ENCODE results near the gene NUMB. TPM values are rescaled to one million over a fixed set of nuclear protein-coding genes. Genes with fewer than 3 reads are reported as not detected.

NUMB gene
- total and polyA plus RNA-seq, 2 of the 13 experiments (the other 11 are each of a cell fraction or from before 2014, with no cell fraction given): 20.3 to 71.1 TPM

DNA sequence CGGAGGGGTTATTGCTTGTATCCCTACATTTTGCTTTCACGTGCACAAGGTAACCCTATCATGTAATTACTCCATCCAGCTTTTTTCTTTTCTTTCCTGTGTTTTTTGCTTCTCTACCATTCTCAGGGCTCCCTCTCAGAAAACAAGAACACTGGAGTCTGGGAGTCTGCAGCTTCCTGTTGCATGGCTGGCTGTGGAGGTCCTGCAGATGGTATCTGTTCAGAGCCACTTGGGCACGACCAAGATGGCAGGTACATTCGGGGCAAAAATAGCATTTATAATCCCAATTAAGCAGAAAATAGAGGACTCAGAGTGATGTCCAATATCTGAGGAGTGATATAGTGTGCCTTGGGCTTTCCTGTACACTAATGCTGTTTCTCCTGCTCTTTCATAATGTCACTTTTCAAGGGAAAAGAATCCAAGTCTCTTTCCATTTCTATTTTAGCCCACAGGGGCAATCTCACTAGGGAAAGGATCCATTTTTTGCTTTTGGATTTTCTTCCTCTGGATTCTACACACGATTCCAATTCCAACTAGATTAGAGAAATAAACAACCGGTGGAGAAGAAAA lies 3.2 kb upstream of the NUMB start:
- ATAC-seq: no peak
- H4K20me1 ChIP-seq (ENCODE audit: insufficient read depth, low read length): peaks cover 3% of the 10 kb centered on the region; the same call in 1 of the 2 replicates
- no peaks in the 10 kb centered on the region; a peak in 1 of 5 replicates for H3K27me3 ChIP-seq (ENCODE audit: control insufficient read depth in 1 of 2, insufficient read depth in 2 of 2, low read length in 2 of 2)
- DNase-seq (ENCODE audit: low spot score): no peak
- in situ Hi-C loops (cut with HindIII; ENCODE audit: extremely low pct_ligation_motif_present, low pct_unique_long_range_greater_than_20kb) (loop anchor here (10.0 to 25.0 kb wide), 2 partner anchors 297 to 424 kb away; partner anchors contain the start of gene ZFYVE1), intact Hi-C loops (cut with micrococcal nuclease; ENCODE audit: unreplicated experiment) (no loop called here)
- no peaks in the 10 kb centered on the region for H3K9me3 ChIP-seq (ENCODE audit: low read length)
- H2AFZ ChIP-seq (ENCODE audit: low read length): no peak overlapping the region
- POLR2A ChIA-PET: interaction anchor here (0.6 to 3.6 kb wide), 26 partner anchors 10 to 435 kb away, joined by 3 to 39 read pairs (median 5); partner anchors contain the start of genes ACOT1, ACOT2, PSEN1 and RBM25
- peaks cover 67% of the 10 kb centered on the region for H3K4me1 ChIP-seq (ENCODE audit: insufficient read depth, low read length)
- H3K4me3 ChIP-seq (replicated peaks in 1 of 3; ENCODE audit: insufficient read depth in 1 of 3, low read depth in 2 of 3, low read length in 3 of 3): peak overlapping the region; percentile 38 to 75 (median 54)
- CTCF ChIA-PET (ENCODE audit: low intra/inter-chr PET ratio, low total read pairs): no interaction called here
- H3K36me3 ChIP-seq (replicated peaks in 1 of 2; ENCODE audit: control insufficient read depth in 1 of 2, insufficient read depth in 2 of 2, low read length in 2 of 2): no peaks in the 10 kb centered on the region; a peak in 1 of 5 replicates
- peak overlapping the region; percentile 81 for H3K9ac ChIP-seq (ENCODE audit: insufficient read depth, low read depth, low read length)
- H3K4me2 ChIP-seq (ENCODE audit: low read depth, low read length): peak overlapping the region; percentile 87
- 25% methylated on average over 6 of the region's 6 CpGs for WGBS (ENCODE audit: low lambda C conversion rate)
- peaks cover 30% of the 10 kb centered on the region for H3K79me2 ChIP-seq (ENCODE audit: insufficient read depth, low read length)
- H3K27ac ChIP-seq (ENCODE audit: extremely low read length, insufficient read depth, low read length): peak overlapping the region; percentile 94
- FAIRE-seq: no peak
- BruUV-seq (replicated peaks): TSS peak; percentile 77
- TF ChIP-seq SOX6 (IDR thresholded peaks at IDR 0.05): no peak
- no peak for TF ChIP-seq SOX6 (CRISPR knock-in tag; IDR thresholded peaks at IDR 0.05)
- no peak for TF ChIP-seq FLYWCH1 (CRISPR knock-in tag; IDR thresholded peaks at IDR 0.05)
- TF ChIP-seq ZNF550 (CRISPR knock-in tag; IDR thresholded peaks at IDR 0.05; ENCODE audit: borderline replicate concordance): no peak
- TF ChIP-seq ARHGAP35 (CRISPR knock-in tag; IDR thresholded peaks at IDR 0.05; ENCODE audit: borderline replicate concordance): 0 out of 2 replicates have a peak, but pooled peaks have one; percentile 28
- TF ChIP-seq NR2F2 (IDR thresholded peaks at IDR 0.05; ENCODE audit: borderline replicate concordance, low read depth): 0 out of 2 replicates have a peak, but pooled peaks have one; percentile 3
- TF ChIP-seq, protein P1, sequence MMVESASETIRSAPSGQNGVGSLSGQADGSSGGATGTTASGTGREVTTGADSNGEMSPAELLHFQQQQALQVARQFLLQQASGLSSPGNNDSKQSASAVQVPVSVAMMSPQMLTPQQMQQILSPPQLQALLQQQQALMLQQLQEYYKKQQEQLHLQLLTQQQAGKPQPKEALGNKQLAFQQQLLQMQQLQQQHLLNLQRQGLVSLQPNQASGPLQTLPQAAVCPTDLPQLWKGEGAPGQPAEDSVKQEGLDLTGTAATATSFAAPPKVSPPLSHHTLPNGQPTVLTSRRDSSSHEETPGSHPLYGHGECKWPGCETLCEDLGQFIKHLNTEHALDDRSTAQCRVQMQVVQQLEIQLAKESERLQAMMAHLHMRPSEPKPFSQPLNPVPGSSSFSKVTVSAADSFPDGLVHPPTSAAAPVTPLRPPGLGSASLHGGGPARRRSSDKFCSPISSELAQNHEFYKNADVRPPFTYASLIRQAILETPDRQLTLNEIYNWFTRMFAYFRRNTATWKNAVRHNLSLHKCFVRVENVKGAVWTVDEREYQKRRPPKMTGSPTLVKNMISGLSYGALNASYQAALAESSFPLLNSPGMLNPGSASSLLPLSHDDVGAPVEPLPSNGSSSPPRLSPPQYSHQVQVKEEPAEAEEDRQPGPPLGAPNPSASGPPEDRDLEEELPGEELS (CRISPR knock-in tag; IDR thresholded peaks at IDR 0.05): no peak
- TF ChIP-seq ZNF607 (CRISPR knock-in tag; IDR thresholded peaks at IDR 0.05; ENCODE audit: borderline replicate concordance): no peak
- no peak for TF ChIP-seq ZNF20 (CRISPR knock-in tag; IDR thresholded peaks at IDR 0.05)
- no peak for TF ChIP-seq ZNF414 (CRISPR knock-in tag; IDR thresholded peaks at IDR 0.05)
- 0 out of 2 replicates have a peak, but pooled peaks have one; percentile 1 for TF ChIP-seq KLF6 (CRISPR knock-in tag; IDR thresholded peaks at IDR 0.05)
- no peak for TF ChIP-seq EHMT2 (IDR thresholded peaks at IDR 0.05; ENCODE audit: borderline replicate concordance, low read depth, low read length)
- no peak for TF ChIP-seq PAF1 (CRISPR knock-in tag; IDR thresholded peaks at IDR 0.05)
- TF ChIP-seq ZMAT3 (CRISPR knock-in tag; conservative IDR thresholded peaks at IDR 0.05): peak; percentile 10; the same call in 1 of the 2 replicates
- TF ChIP-seq SP5 (CRISPR knock-in tag; IDR thresholded peaks at IDR 0.05; ENCODE audit: borderline replicate concordance, low read depth): no peak
- TF ChIP-seq ZHX2 (IDR thresholded peaks at IDR 0.05; ENCODE audit: low read depth): no peak
- no peak for TF ChIP-seq ZHX2 (CRISPR knock-in tag; IDR thresholded peaks at IDR 0.05; ENCODE audit: borderline replicate concordance)
